Stimulated activated naive CD4-positive, alpha-beta T cell (primary cell): Measurements from ENCODE around the gene PYCR2.

Source experiments
- DNase-seq, 6 experiments: peaks; one replicate each; lab custom pipeline; 2025; lab: John Stamatoyannopoulos, UW

The PYCR2 gene

DNA sequence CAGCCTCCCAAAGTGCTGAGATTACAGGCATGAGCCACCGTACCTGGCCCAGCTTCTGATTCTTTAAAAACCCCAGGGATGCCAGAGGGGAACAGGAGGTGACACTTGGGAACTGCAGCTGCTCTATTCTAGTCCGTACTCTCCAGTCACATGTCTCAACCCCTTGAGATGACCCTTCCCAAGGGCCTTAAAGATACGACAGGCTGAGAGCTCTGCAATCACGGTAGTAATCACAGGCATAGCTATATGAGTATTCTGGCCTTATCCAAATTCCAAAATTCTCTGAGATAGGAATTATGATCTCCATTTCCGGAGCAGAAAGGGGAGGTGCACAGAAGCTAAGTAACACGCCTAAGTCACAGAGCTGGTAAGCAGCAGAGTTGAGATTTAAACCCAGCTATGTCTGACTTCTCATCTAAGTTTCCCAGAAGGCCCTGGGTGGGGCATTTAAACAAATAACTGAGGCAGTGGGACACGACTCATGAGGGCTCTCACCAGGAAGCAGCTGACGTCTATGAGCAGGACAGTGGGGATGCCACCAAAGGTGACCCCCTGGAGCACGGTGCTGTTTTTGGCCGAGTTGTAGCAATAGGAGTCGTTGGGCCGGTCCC, 47.0 kb downstream of the PYCR2 start:
- DNase-seq: no peak

DNA sequence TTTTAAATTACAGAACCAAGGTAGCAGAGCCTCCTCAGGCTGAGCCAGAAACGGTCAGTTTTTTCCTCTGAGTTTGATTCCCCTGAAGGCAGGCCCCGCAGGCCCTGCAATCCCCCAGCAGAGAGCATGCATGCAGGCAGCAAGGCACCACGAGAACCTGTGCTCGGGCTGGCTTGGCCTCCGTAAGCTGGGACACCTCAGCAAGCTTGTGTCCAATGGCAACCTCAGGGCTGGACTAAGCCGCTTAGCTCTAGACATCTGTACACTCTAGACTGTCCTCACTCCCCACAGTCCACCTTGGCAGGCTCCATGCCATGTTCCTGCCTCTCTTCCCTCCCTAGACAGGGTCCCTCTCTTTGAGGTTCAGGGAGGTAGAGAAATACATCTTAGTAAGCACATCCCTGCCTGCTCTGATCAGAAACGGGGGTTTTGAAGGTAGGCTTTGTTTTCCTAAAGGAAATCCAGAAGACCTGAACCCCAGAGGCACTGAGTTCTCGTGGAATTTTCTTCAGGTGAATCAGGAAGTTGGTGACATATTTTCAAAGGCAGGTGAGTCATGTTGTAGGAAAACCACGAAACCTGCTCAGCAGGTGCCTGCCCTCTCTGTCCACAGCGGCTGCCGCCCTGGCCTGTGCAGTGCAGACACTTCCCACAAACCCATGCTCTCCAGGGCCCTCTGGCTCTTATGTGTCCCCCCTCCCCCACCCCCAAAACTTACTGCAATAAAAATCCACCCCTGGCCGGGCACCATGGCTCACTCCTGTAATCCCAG, 48.8 kb downstream of the PYCR2 start:
- no peak for DNase-seq

DNA sequence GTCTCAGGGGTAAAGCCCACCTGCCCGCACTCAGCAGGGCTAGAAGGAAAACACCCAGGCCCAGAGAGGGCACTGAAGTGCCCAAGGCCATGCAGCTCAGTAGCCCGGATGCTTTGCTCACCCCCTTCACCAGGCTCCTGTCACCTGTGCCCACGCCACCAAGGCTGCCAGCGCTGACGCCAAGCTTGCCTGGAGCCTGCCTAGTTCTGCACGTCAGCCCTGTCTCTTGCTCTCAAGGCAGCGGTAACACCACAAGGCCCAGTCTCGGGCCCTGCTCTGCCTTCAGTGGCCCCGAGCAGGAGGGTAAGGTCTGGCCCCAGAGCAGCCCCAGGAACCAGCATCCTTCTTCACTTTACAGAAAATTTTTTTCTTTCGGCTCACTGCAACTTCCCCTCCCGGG, 49.6 kb downstream of the PYCR2 start:
- DNase-seq: no peak

DNA sequence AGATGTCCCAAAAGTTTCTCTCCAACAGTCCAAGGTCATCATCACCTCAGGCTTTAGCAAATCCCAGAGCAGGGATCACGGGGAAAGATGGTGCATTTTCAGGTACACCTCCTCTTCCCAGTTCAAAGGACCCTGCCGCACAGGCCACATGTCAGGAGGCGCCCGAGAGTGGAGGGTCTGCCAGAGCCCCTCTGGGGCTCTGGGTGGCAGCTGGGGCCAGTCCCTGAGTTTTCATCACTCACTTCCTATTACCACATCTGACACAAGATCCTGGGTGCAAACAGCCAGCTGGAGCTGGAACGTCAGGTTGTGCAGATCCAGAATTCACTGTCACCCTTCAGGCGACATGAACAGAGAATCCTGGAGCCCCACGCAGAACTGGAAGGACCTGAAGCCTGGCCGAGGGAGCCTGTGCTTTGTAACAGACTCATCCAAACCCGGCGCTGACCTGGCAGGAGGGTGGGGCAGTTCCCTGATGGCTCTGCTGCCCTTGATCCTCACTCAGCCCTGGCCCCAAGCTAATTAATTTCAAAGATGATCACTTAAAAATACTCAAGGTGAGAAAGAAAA, 50.7 kb downstream of the PYCR2 start:
- no peak for DNase-seq

DNA sequence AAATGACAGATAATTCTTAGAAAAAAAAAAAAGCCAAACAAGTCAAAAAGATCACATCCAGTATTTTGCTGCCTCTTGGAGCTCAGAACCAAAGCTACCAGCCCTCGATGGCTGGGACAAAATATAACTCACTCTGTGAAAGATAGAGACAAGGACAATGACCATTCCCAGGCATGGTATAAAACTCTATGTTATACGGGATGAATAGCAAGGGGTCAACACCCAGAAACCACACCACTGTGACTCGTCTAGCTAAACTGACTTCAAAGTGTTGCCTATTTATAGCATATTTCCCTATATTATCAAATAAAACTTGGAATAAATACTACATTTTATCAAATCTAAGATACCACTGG, 52.0 kb downstream of the PYCR2 start:
- DNase-seq: no peak

DNA sequence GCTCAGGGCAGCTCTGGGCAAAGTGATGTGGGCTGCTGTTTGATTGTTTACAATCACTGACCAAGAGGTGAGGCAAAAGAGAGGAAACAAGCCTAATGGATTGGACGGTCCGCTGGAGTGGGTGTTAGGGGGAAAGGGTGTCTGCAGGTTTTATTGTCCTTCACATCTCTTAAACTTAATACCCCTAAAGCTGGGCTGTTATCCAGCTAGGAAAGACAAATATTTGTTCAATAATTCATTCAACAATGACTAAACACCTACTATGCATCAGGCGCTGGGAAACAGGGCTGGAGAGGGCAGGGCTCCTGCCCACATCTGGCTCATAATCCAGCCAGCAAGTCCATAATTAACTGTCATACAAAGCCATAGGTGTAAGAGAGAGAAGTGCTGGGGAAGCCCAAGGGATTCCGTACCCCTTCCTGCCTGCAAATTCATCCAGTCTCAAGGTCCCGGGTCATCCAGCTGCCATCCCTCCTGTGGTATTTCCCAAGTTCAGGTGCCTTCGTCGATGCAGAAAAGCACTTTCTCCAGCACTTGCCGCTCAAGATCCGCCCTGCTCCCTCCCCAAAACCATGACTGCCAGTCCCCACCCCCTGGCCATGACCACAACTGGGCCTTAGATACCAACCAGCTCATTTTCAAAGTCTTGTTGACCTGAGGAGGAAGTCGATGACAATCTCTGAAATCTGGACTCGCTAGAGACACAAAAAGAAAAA, 52.5 kb downstream of the PYCR2 start:
- no peak for DNase-seq

DNA sequence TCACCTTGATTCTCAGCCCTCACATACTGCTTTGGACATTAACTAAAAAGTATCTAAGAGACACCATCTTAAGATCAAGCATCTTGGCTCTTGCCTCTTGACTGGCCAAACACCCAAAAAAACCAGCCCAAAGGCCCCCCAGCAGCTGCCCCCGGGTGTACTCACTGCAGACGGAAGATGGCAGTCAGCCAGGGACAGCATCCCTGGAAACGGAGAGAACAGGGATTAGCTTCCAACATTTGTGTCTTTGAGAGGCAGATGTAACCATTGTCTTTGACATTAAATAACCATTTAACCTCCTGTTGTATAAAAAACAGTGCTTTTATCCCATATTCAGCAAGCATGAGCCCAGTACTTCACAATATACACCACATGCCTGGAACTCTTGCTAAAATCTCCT, 53.1 kb downstream of the PYCR2 start:
- DNase-seq: no peak
